ENCODE measurements around the gene GABRG3. TPM values are rescaled to one million over a fixed set of nuclear protein-coding genes. Genes with fewer than 3 reads are reported as not detected.

GABRG3 gene
- polyA plus RNA-seq, 1 experiment: not detected

GRCh38 chr15:27260523-27260922, 289.5 kb downstream of the GABRG3 start:
- H3K4me3 ChIP-seq (ENCODE audit: low read depth, low read length): no peak overlapping the region
- ChIA-PET POLR2A (no interaction called here), CTCF (no interaction called here)
- H3K27me3 ChIP-seq (ENCODE audit: control insufficient read depth, insufficient read depth, low read length): no peaks in the 10 kb centered on the region
- DNase-seq (ENCODE audit: low read depth): no peak
- TF ChIP-seq CTCF (IDR thresholded peaks at IDR 0.05; ENCODE audit: insufficient read depth, low read depth, low read length): no peak
- no peaks in the 10 kb centered on the region for H3K36me3 ChIP-seq (ENCODE audit: control insufficient read depth, insufficient read depth, low read length)

DNA sequence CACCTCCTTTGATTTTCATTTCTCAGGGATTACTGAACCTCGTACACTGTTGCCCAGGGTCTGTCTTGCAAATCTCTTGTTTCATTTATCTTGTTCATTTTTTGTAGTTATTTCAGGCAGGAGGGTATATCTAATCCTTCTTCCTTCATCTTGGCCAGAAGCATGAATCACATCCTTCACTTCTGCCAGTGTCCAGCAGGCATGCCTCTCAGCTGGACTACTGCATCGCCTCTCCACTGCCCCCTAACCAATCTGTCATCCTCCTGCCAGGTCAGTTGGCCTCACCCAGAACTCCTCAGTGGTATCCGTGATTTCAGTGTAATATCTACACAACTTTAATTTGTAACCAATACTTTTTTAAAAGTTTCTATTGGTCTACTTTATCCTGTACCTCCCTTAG, 297.9 kb downstream of the GABRG3 start:
- no peak for DNase-seq (ENCODE audit: low read depth)
- H3K36me3 ChIP-seq (ENCODE audit: control insufficient read depth, insufficient read depth, low read length): no peaks in the 10 kb centered on the region
- CTCF ChIA-PET: no interaction called here
- H3K27me3 ChIP-seq (ENCODE audit: control insufficient read depth, insufficient read depth, low read length): no peaks in the 10 kb centered on the region
- H3K4me3 ChIP-seq (ENCODE audit: low read depth, low read length): no peak overlapping the region
- TF ChIP-seq CTCF (IDR thresholded peaks at IDR 0.05; ENCODE audit: insufficient read depth, low read depth, low read length): no peak
- POLR2A ChIA-PET: no interaction called here

- ChIA-PET CTCF (no interaction called here), POLR2A (no interaction called here)
- Histone ChIP-seq H3K36me3 (ENCODE audit: control insufficient read depth, insufficient read depth, low read length) (no peaks in the 10 kb centered on the region), H3K27me3 (ENCODE audit: control insufficient read depth, insufficient read depth, low read length) (no peaks in the 10 kb centered on the region), H3K4me3 (ENCODE audit: low read depth, low read length) (no peak overlapping the region)
- no peak for TF ChIP-seq CTCF (IDR thresholded peaks at IDR 0.05; ENCODE audit: insufficient read depth, low read depth, low read length)
- no peak for DNase-seq (ENCODE audit: low read depth)
These were observed 300.3 kb downstream of the GABRG3 start for GRCh38 chr15:27271258-27271657.

GRCh38 chr15:27272427-27272826, 301.4 kb downstream of the GABRG3 start:
- ChIA-PET CTCF (no interaction called here), POLR2A (no interaction called here)
- no peaks in the 10 kb centered on the region for H3K27me3 ChIP-seq (ENCODE audit: control insufficient read depth, insufficient read depth, low read length)
- no peaks in the 10 kb centered on the region for H3K36me3 ChIP-seq (ENCODE audit: control insufficient read depth, insufficient read depth, low read length)
- no peak for DNase-seq (ENCODE audit: low read depth)
- H3K4me3 ChIP-seq (ENCODE audit: low read depth, low read length): no peak overlapping the region
- no peak for TF ChIP-seq CTCF (IDR thresholded peaks at IDR 0.05; ENCODE audit: insufficient read depth, low read depth, low read length)

DNA sequence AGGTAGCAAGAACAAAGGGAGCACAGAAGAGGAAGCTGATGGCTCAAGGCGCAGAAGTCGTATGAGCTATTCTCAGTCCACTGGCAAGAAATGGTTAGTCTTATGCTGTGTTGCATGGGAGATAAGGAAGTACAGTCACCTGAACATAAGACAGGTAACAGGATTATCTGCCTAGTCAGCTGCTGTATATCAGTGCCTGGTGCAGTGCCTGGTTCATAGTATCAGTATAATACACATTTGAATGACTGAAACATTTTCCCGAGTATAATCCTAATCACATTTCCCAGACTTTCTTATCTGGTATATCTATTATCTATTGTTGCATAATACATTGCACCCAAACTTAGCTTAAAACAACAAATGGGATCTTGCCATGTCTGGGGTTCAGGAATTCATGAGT, 302.5 kb downstream of the GABRG3 start:
- H3K4me3 ChIP-seq (ENCODE audit: low read depth, low read length): no peak overlapping the region
- TF ChIP-seq CTCF (IDR thresholded peaks at IDR 0.05; ENCODE audit: insufficient read depth, low read depth, low read length): no peak
- ChIA-PET POLR2A (no interaction called here), CTCF (interaction anchor here (0.6 kb wide), 1 partner anchor 9 kb away, joined by 3 read pairs; no protein-coding TSS in a partner anchor)
- no peaks in the 10 kb centered on the region for H3K27me3 ChIP-seq (ENCODE audit: control insufficient read depth, insufficient read depth, low read length)
- DNase-seq (ENCODE audit: low read depth): no peak
- H3K36me3 ChIP-seq (ENCODE audit: control insufficient read depth, insufficient read depth, low read length): no peaks in the 10 kb centered on the region

All from BJ (cell line).